GM12873 (cell line): Measurements from ENCODE around the gene SLC37A1.

Source experiments
- CTCF ChIP-seq: IDR thresholded peaks from 2 replicates; pipeline ENCODE4 v1.5.1; 2012; ENCODE audit warnings: low read depth, mild to moderate bottlenecking, moderate library complexity, low read length, control low read depth; ENCODE audit not compliant: insufficient read depth; ENCODE audit errors: missing control alignments

The SLC37A1 gene

DNA sequence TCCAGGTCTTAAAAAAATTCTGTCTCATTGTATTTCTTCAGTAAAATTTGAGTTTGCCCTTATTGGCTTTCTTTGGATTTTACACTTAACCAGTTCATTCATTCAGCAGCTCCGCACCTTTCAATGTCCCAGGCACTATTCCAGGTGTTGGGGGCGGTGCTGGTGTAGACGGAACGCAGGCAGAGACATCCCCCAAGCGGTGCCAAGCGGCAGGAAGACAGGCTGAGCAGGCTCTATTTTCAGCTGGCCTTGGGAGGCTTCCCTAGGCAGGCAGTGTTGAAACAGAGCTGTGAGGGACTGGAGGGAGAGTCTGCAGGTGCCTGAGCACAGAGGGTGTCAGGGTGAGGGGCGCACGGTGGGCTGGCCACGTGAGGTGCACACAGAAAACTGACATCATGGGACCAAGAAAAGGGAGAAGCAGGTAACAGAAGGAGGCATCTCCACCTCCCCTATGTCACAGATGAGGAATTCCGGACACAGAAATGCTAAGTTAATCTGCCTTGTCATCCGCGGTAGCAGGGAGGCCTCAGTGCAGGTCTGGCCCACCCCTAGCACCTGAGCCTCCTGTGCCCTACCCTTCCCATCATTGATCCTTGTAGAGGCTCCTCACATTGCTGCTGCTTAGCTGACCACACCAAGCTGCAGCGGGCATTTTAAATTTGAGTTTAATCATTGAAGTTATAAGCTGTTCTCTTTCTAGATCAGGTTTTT lies 40.8 kb downstream of the SLC37A1 start:
- no peak for TF ChIP-seq CTCF

GRCh38 chr21:42555756-42556438 lies 42.2 kb downstream of the SLC37A1 start:
- no peak for TF ChIP-seq CTCF

GRCh38 chr21:42556476-42556875 lies 42.8 kb downstream of the SLC37A1 start:
- no peak for TF ChIP-seq CTCF

GRCh38 chr21:42556960-42557359 lies 43.3 kb downstream of the SLC37A1 start:
- no peak for TF ChIP-seq CTCF

- no peak for TF ChIP-seq CTCF
Observed at GRCh38 chr21:42557420-42557819, 43.8 kb downstream of the SLC37A1 start.

DNA sequence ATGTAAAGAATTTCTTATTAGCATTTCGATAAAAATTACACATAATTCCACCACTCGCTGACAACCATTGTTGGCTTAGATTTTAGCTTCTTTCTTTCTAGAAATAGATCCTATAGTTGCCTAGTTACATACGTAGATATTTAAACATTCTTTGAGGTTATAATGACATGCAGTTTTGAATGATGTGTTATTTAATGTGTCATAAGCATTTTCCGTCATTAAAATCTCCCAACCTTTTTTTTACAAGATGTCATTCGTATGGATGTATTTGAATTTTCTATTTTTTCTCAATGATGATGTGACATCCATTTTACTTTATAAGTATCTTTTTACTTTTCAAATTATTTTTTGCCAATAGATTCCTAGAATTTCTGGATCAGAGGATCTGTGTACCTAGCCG lies 44.7 kb downstream of the SLC37A1 start:
- TF ChIP-seq CTCF = no peak

GRCh38 chr21:42558846-42559245 lies 45.2 kb downstream of the SLC37A1 start:
- TF ChIP-seq CTCF = no peak
